GM21526 (cell line): Measurements from ENCODE around the gene OXTR.

Source experiments
- ATAC-seq: cut with Tn5 transposase; IDR thresholded peaks from one replicate; pipeline ENCODE4 v1.9.1; 2021; ENCODE audit warnings: moderate library complexity; ENCODE audit not compliant: unreplicated experiment, low FRiP score

The OXTR gene

GRCh38 chr3:8713901-8714759 is 55.3 kb downstream of the OXTR start:
- ATAC-seq: no peak

DNA sequence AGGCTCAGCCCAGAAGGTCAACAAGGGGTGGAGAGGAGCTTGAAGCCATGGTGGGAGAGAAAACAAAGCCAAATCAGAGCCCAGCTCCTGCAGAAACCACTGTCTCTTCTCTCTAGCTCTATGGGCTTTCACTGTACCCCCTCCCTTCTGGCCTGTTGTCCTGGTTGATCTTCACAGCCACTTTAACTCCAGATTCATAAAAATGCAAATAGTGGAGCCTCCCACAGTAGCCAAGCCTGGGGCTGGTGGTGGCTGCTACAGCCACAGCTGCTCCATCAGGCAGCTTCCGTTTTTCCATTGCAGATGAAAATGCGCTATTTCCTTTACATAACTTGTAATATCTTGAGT is 56.5 kb downstream of the OXTR start:
- ATAC-seq: no peak

- no peak for ATAC-seq
These were observed 57.1 kb downstream of the OXTR start for GRCh38 chr3:8712045-8712907.

DNA sequence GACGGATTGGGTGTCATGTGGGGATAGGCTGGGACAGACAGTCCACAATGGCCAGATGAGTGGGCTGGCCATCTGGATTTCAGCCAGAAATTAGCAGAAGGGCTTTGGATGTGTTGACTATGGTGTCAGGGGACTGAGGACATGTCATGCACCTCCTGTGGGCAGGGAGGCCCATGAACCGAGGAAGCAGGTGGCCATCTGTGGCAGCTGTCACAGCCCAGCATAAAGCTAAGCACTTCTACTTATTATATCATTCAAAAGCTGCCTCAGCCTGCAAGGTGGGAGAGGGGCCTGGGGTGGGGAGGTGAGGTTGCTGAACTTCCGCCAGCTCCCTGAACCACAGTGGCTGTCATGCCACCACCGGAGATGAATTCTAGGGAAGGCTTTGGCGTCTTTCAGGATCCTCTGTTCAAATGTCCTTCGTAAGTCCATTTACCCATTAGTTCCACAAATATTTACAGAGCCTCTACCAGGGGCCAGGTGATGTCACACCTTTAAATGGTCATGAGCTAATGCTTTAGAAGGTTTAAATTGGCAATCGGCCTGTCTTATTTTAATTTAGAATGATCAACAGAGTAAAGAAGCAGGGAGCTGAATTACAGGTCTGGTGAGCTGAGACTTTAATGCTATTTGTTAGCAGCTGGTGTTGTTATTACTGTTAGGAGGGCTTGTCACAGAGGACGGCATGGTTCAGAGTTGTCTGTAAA is 59.5 kb downstream of the OXTR start:
- no peak for ATAC-seq

GRCh38 chr3:8709287-8709686 is 60.1 kb downstream of the OXTR start:
- ATAC-seq: no peak

DNA sequence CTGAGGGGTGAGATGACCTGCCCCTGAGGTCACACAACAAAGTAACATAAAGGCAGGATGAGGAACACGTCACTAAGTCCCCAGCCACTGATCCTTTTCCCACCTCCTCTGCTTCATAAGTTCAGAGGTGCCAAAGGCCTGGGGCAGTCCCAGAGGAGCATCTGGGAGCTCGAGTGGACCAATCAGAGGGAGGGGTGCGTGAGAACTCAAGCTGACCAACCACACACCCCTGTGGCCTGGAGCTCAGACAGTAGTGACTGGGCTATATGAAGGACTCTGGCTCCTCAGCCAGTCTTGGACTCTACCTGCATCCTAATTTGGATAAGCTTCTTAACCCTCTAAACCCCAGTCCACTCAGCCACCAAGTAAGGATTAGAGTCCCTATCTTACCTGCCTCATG is 63.8 kb downstream of the OXTR start:
- ATAC-seq: no peak

GRCh38 chr3:8702560-8702959 is 66.9 kb downstream of the OXTR start:
- no peak for ATAC-seq
